GM12878 (cell line): Measurements from ENCODE around the gene PALLD. TPM values are rescaled to one million over a fixed set of nuclear protein-coding genes. Genes with fewer than 3 reads are reported as not detected.

ENCODE experiments used
- ATAC-seq: fragments of 200-7000 bp; cut with Tn5 transposase; 3 replicates; pipeline ENCODE4 v1.9.1; 2020; ENCODE audit warnings: mild to moderate bottlenecking, moderate library complexity
- BruUV-seq: library from RNA; stranded (reverse); fragments of 400-500 nt; replicated peaks from 2 replicates; lab custom pipeline; 2021; lab: Mats Ljungman, UMichigan
- CTCF ChIA-PET: fragments of 300-600 bp; sonication (Branson Sonifier 250); formaldehyde crosslinking; extraction: SDS; loops from one replicate; lab custom pipeline; 2021; ENCODE audit warnings: inconsistent platforms; lab: Yijun Ruan, JAX
- POLR2A ChIA-PET: fragments of 350-600 bp; formaldehyde crosslinking; extraction: SDS; loops from one replicate; lab custom pipeline; 2021; ENCODE audit warnings: inconsistent platforms; lab: Charles Lee
- RAD21 ChIA-PET: fragments of 300-600 bp; sonication (Branson Sonifier 250); formaldehyde crosslinking; loops from one replicate; lab custom pipeline; 2023; ENCODE audit warnings: antibody characterized with exemption; ENCODE audit not compliant: unreplicated experiment; lab: Charles Lee
- SMC1A ChIA-PET: fragments of 300-600 bp; sonication (Branson Sonifier 250); formaldehyde crosslinking; loops from one replicate; lab custom pipeline; 2023; ENCODE audit not compliant: unreplicated experiment, uncharacterized antibody; lab: Charles Lee
- DNase-seq: peaks from one replicate; pipeline ENCODE4 v3.0.0-alpha.2; 2011; ENCODE audit warnings: low read depth, low spot score
- FAIRE-seq: peaks from 3 replicates; lab custom pipeline; 2011; peaks lifted over from hg19 to GRCh38; lab: Jason Lieb, UNC
- H2AFZ ChIP-seq: 2 replicates; pipeline ENCODE4 v1.6.0; 2011; ENCODE audit warnings: low read depth, low read length, control low read depth; ENCODE audit not compliant: control insufficient read depth
- H3K27ac ChIP-seq: 2 replicates; pipeline ENCODE4 v1.5.1; 2011; ENCODE audit warnings: control low read depth; ENCODE audit not compliant: control insufficient read depth, insufficient read depth
- H3K27me3 ChIP-seq, 2 experiments: replicated peaks in 1 of 2; 2 replicates each; pipeline versions ENCODE4 v1.6.0 to v1.6.1; 2011; ENCODE audit warnings: low read length in 1 of 2; ENCODE audit not compliant: control insufficient read depth in 2 of 2, insufficient read depth in 2 of 2
- H3K36me3 ChIP-seq, 2 experiments: 2 replicates each; pipeline ENCODE4 v1.5.1; 2011; ENCODE audit warnings: low read length in 1 of 2; ENCODE audit not compliant: control insufficient read depth in 2 of 2, insufficient read depth in 2 of 2
- H3K4me1 ChIP-seq: 2 replicates; pipeline ENCODE4 v1.6.1; 2011; ENCODE audit warnings: mild to moderate bottlenecking, low read length, moderate library complexity, mixed read lengths; ENCODE audit not compliant: control insufficient read depth, insufficient read depth
- H3K4me2 ChIP-seq: 2 replicates; pipeline ENCODE4 v1.6.0; 2011; ENCODE audit warnings: control low read depth; ENCODE audit not compliant: control insufficient read depth, insufficient read depth
- H3K4me3 ChIP-seq: fragments of 200-600 bp; sonication (generic); 2 replicates; pipeline ENCODE4 v1.5.1; 2016
- H3K79me2 ChIP-seq: 2 replicates; pipeline ENCODE4 v1.6.0; 2011; ENCODE audit warnings: low read length; ENCODE audit not compliant: control insufficient read depth, insufficient read depth
- H3K9ac ChIP-seq: 2 replicates; pipeline ENCODE4 v1.8.0; 2011; ENCODE audit warnings: low read length, control low read depth, mixed read lengths; ENCODE audit not compliant: control insufficient read depth, insufficient read depth
- H3K9me3 ChIP-seq: replicated peaks from 3 replicates; pipeline ENCODE4 v1.5.1; 2011; ENCODE audit warnings: mild to moderate bottlenecking, low read length; ENCODE audit not compliant: control insufficient read depth, insufficient read depth
- H4K20me1 ChIP-seq: 2 replicates; pipeline ENCODE4 v1.6.0; 2011; ENCODE audit not compliant: control insufficient read depth, insufficient read depth
- CHD2 ChIP-seq: IDR thresholded peaks from 2 replicates; pipeline ENCODE4 v1.6.1; 2011; ENCODE audit warnings: low read depth, low read length, improper control_type of control experiment, borderline replicate concordance
- SPI1 ChIP-seq: IDR thresholded peaks from 2 replicates; pipeline ENCODE4 v1.6.1; 2011; ENCODE audit warnings: low read depth, mild to moderate bottlenecking, low read length, moderate library complexity, borderline replicate concordance; ENCODE audit not compliant: insufficient read depth
- WGBS: methylation state at CpG from one replicate; pipeline ENCODE4 v1.1.6; 2016; ENCODE audit warnings: low lambda C conversion rate; ENCODE audit not compliant: insufficient replicate concordance, insufficient coverage; ENCODE audit errors: missing lambda C conversion rate; 5-methylcytosine and 5-hydroxymethylcytosine counted together
- in situ Hi-C: fragments of 300-500 bp; cut with MboI; formaldehyde crosslinking; loops from 9 replicates; pipeline ENCODE4 v1.14.3; 2018; ENCODE audit warnings: mixed read lengths
- intact Hi-C: fragments of 100-400 bp; cut with micrococcal nuclease; formaldehyde crosslinking; loops from one replicate; pipeline ENCODE4 v1.14.2; 2022; ENCODE audit not compliant: unreplicated experiment
- polyA plus RNA-seq, 11 experiments: library from polyadenylated mRNA; depleted of rRNA in 4 of 11; unstranded in 6 of 11; stranded (reverse) in 5 of 11; fragments of >200 nt; fragmentation: Nextera tagmentation in 4 of 11; fragmentation: Illumina TruSeq in 1 of 11; extraction: Ambion mirVana in 4 of 11; extraction: Trizol in 1 of 11; gene quantifications; 1 replicate in 1 of 11; 2 replicates in 10 of 11; pipeline versions ENCODE4 v1.2.1 to v1.2.3, GENCODE V29; 2011 to 2016; ENCODE audit warnings: inconsistent platforms in 2 of 11, missing spikeins in 2 of 11, low read depth in 1 of 11
- total RNA-seq, 4 experiments: library from RNA; depleted of rRNA in 3 of 4; stranded (reverse); fragments of >200 nt in 3 of 4; fragmentation: Illumina TruSeq in 1 of 4; extraction: Trizol in 1 of 4; gene quantifications; 2 replicates each; pipeline versions ENCODE4 v1.2.1 to v1.2.3, GENCODE V29; 2013 to 2021

Gene PALLD
- total and polyA plus RNA-seq, 10 of the 15 experiments (the other 5 are each of a cell fraction or from before 2014, with no cell fraction given), result 1.0 to 7.7 (median 1.7) TPM

DNA sequence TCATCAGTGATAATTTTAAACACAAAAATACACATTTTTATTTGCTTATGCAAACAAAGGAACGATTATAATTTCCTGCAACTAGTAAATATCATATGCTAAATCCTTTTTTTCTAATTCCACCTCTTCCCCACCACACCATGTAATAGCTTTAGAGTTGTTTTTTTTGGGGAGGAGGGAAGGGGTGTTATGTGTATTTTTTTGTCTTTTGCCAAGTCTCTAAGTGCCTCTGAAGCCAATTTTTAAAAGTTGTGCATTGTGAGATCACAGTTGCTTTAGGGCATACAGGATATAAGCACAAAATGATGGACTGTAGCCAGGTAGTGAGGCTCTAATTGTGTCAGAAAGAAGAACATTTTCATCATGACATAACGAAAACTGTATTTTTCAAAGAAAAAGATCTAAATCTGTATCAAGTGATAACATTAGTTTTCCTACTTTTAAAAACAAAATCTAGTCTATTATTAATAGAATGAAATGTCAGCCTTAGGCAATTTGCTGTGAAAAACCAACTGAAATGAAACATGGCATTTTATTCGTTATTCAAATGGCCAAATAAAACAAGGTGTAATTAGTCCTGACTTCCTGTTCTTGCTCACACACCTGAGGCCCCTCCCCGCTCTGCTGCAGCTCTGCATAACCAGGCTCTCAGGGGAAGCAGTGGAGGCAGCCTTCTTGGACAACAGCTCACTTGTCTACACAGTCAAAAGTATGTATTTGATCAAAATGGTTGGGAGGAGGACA is 157.4 kb downstream of the PALLD start:
- Histone ChIP-seq H2AFZ (no peak overlapping the region), H3K79me2 (no peaks in the 10 kb centered on the region), H3K4me3 (no peak overlapping the region), H3K27ac (no peak overlapping the region), H3K9ac (no peak overlapping the region), H3K4me2 (no peak overlapping the region), H3K36me3 (no peaks in the 10 kb centered on the region), H3K27me3 (no peaks in the 10 kb centered on the region; a peak in 1 of 4 replicates)
- DNase-seq (no peak), ATAC-seq (peak; percentile 82), FAIRE-seq (no peak)
- CTCF ChIA-PET, result no interaction called here
- in situ Hi-C loops, result no loop called here
- BruUV-seq, result no TSS peak
- WGBS, result 0% methylated on average over 4 of the region's 4 CpGs
- intact Hi-C loops, result loop anchor here (10.0 kb wide), 1 partner anchor 339 kb away; the partner anchor contains the start of gene DDX60
- SMC1A ChIA-PET, result interaction anchor here (0.6 to 0.9 kb wide), 2 partner anchors 88 to 120 kb away, joined by 4 read pairs; no protein-coding TSS in a partner anchor
- POLR2A ChIA-PET, result no interaction called here
- no peak for TF ChIP-seq CHD2
- TF ChIP-seq, all 136 proteins: peak for 0
- Histone ChIP-seq H4K20me1 (no peaks in the 10 kb centered on the region), H3K9me3 (no peaks in the 10 kb centered on the region), H3K4me1 (no peaks in the 10 kb centered on the region)
- RAD21 ChIA-PET, result no interaction called here

DNA sequence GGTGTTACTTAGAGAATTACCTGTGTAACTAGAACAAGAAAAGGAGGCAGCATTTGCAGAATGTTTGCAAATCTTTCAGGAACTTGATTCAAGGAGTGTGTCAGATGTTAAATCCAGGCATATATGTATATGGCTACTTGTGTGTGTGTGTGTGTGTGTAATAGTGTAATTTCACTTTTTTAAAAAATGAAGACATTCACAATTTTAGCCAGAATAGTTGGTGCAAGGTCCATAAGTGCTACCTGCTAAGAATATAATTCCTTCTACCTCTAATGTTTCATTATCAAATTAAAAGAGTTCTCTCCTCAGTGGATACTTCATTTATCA is 158.0 kb downstream of the PALLD start:
- POLR2A ChIA-PET, result no interaction called here
- H2AFZ ChIP-seq, result no peak overlapping the region

More for the DNA sequence above, 158.0 kb downstream of the PALLD start:
- no peaks in the 10 kb centered on the region for H3K36me3 ChIP-seq
- no TSS peak for BruUV-seq
- no peak for TF ChIP-seq SPI1
- no peaks in the 10 kb centered on the region for H3K4me1 ChIP-seq
- RAD21 ChIA-PET, result no interaction called here
- intact Hi-C loops, result loop anchor here (10.0 kb wide), 1 partner anchor 340 kb away; the partner anchor contains the start of gene DDX60
- no peak overlapping the region for H3K4me3 ChIP-seq
- no peaks in the 10 kb centered on the region for H3K9me3 ChIP-seq
- ATAC-seq (peak; percentile 16; the same call in 1 of the 3 replicates), DNase-seq (no peak), FAIRE-seq (no peak)
- in situ Hi-C loops, result no loop called here
- no peak overlapping the region for H3K9ac ChIP-seq
- H3K27me3 ChIP-seq, result no peaks in the 10 kb centered on the region; a peak in 1 of 4 replicates
- 0 out of 2 replicates have a peak overlapping the region, but pooled peaks have one; percentile 7 for H3K4me2 ChIP-seq
- SMC1A ChIA-PET, result interaction anchor here (0.6 to 0.9 kb wide), 3 partner anchors 9 to 88 kb away, joined by 3 to 4 read pairs (median 4); no protein-coding TSS in a partner anchor
- CTCF ChIA-PET, result interaction anchor here (1.0 kb wide), 1 partner anchor 65 kb away, joined by 3 read pairs; no protein-coding TSS in a partner anchor
- no peak overlapping the region for H3K27ac ChIP-seq
- H3K79me2 ChIP-seq, result no peaks in the 10 kb centered on the region
- no peaks in the 10 kb centered on the region for H4K20me1 ChIP-seq
